CD4-positive, CD25-positive, alpha-beta regulatory T cell (primary cell): ENCODE measurements around the gene PLCH2. TPM values are rescaled to one million over a fixed set of nuclear protein-coding genes. Genes with fewer than 3 reads are reported as not detected.
"Not testable (repeated sequence)": the region's sequence is repeated elsewhere in the genome, so short reads cannot be mapped to it uniquely, and the experiment has no call there.

Experiments used
- ATAC-seq, 2 donors: fragments of 150-1000 bp; cut with Tn5 transposase; one replicate each; pipeline ENCODE4 v1.10.0; 2021; ENCODE audit warnings: low read depth in 2 of 2, moderate number of reproducible peaks in 2 of 2, moderate library complexity in 1 of 2
- DNase-seq, 3 donors: peaks; one replicate each; pipeline versions ENCODE4 v3.0.0 to v3.0.0-alpha.2; 2012 to 2022; ENCODE audit warnings: mixed read lengths in 1 of 3
- H3K27ac ChIP-seq: one replicate; pipeline ENCODE4 v1.7.0; 2013; ENCODE audit warnings: mild to moderate bottlenecking, low read length; ENCODE audit not compliant: insufficient read depth, poor library complexity, severe bottlenecking
- H3K27me3 ChIP-seq: one replicate; pipeline ENCODE4 v1.7.0; 2013; ENCODE audit warnings: low read length; ENCODE audit not compliant: control insufficient read depth, insufficient read depth
- H3K36me3 ChIP-seq: one replicate; pipeline ENCODE4 v1.7.0; 2013; ENCODE audit warnings: mild to moderate bottlenecking, low read length, moderate library complexity; ENCODE audit not compliant: control insufficient read depth, insufficient read depth
- H3K4me1 ChIP-seq: 2 replicates; pipeline ENCODE4 v1.7.0; 2013; ENCODE audit warnings: mild to moderate bottlenecking, low read length; ENCODE audit not compliant: insufficient read depth, control insufficient read depth, poor library complexity, severe bottlenecking
- H3K4me3 ChIP-seq: one replicate; pipeline ENCODE4 v1.7.0; 2013; ENCODE audit warnings: low read depth, mild to moderate bottlenecking, low read length, moderate library complexity
- H3K9me3 ChIP-seq, 2 experiments: 1 replicate in 1 of 2; 2 replicates in 1 of 2; pipeline ENCODE4 v1.7.0; 2013; ENCODE audit warnings: low read length in 2 of 2, mild to moderate bottlenecking in 1 of 2, moderate library complexity in 1 of 2; ENCODE audit not compliant: control insufficient read depth in 2 of 2
- H3K27ac Mint-ChIP-seq, 3 donors: one replicate each; pipeline ENCODE4 v1.8.0; 2020 to 2022; ENCODE audit warnings: mild to moderate bottlenecking in 3 of 3, mixed read lengths in 3 of 3, moderate library complexity in 2 of 3
- H3K27me3 Mint-ChIP-seq: one replicate; pipeline ENCODE4 v1.8.0; 2022; ENCODE audit warnings: mild to moderate bottlenecking, mixed read lengths
- H3K36me3 Mint-ChIP-seq: one replicate; pipeline ENCODE4 v1.8.0; 2020; ENCODE audit warnings: mixed read lengths
- H3K4me1 Mint-ChIP-seq, 4 donors: one replicate each; pipeline ENCODE4 v1.8.0; 2020 to 2022; ENCODE audit warnings: mixed read lengths in 4 of 4, mild to moderate bottlenecking in 1 of 4
- H3K4me3 Mint-ChIP-seq, 4 donors: one replicate each; pipeline ENCODE4 v1.8.0; 2020 to 2022; ENCODE audit warnings: mild to moderate bottlenecking in 4 of 4, mixed read lengths in 4 of 4, moderate library complexity in 3 of 4
- H3K9me3 Mint-ChIP-seq, 7 donors: one replicate each; pipeline ENCODE4 v1.8.0; 2020 to 2022; ENCODE audit warnings: mixed read lengths in 7 of 7, mild to moderate bottlenecking in 3 of 7, moderate library complexity in 2 of 7
- polyA plus RNA-seq, 4 donors: library from polyadenylated mRNA; unstranded; fragments of 300-500 nt; fragmentation: Illumina TruSeq; gene quantifications; one replicate each; pipeline ENCODE4 v1.2.3, GENCODE V29; 2021
- total RNA-seq: library from RNA; stranded (reverse); gene quantifications from one replicate; pipeline ENCODE4 v1.2.3, GENCODE V29; 2022

PLCH2 gene
- total and polyA plus RNA-seq, 5 donors from 2014 or later, result 0.35 to 43.4 (median 1.1) TPM

DNA sequence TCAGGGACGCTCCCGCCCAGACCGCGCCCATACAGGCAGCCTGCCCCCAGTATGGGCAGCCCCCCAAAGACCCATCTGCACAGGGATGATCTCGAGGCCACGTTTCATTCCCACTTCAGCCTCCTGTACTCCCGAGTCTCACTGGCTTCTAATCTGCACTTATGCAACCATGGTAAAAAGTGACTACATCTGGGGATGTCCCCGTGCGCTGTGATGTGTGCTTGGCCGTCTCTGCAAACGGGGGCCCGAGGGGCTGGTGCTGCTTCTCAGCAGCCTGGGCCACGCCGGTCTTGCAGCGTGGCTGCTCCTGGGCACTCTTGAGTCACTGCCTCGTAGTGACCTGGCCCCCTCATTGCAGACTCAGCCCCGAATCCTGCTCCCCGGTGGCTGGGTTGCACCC lies 17.4 kb upstream of the PLCH2 start:
- DNase-seq (no peak), ATAC-seq (no peak)
- Histone ChIP-seq H3K9me3 (no peaks in the 10 kb centered on the region), H3K4me3 (no peak overlapping the region), H3K27me3 (no peaks in the 10 kb centered on the region), H3K27ac (no peak overlapping the region), H3K4me1 (no peaks in the 10 kb centered on the region), H3K36me3 (no peaks in the 10 kb centered on the region)
- Mint-ChIP-seq H3K27ac (no peak overlapping the region), H3K9me3 (no peaks in the 10 kb centered on the region), H3K4me3 (no peak overlapping the region), H3K36me3 (no peaks in the 10 kb centered on the region), H3K4me1 (peaks cover 0 to 8% (median 0%) of the 10 kb centered on the region in 4 donors), H3K27me3 (no peaks in the 10 kb centered on the region)

DNA sequence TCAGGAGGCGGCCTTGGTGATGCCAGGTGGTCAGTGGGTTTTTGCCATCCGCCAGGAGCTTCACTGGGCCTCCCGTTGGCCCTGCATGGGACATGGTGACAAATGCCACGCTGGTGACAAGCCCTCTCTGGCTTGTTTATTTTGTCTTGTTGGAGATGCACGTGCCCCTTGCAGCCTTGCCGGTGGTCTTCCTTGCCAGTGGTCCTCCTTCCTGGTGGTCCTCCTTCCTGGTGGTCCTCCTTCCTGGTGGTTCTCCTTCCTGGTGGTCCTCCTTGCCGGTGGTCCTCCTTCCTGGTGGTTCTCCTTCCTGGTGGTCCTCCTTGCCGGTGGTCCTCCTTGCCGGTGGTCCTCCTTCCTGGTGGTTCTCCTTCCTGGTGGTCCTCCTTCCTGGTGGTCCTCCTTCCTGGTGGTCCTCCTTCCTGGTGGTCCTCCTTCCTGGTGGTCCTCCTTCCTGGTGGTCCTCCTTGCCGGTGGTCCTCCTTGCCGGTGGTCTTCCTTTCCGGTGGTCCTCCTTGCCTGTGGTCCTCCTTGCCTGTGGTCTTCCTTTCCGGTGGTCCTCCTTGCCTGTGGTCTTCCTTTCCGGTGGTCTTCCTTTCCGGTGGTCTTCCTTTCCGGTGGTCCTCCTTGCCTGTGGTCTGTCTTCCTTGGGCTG lies 16.9 kb upstream of the PLCH2 start:
- H3K9me3 ChIP-seq, H3K4me3 ChIP-seq, H3K27me3 Mint-ChIP-seq, H3K4me1 ChIP-seq, H3K9me3 Mint-ChIP-seq, H3K27me3 ChIP-seq, ATAC-seq, H3K36me3 Mint-ChIP-seq, H3K4me1 Mint-ChIP-seq, H3K36me3 ChIP-seq, H3K27ac ChIP-seq, H3K4me3 Mint-ChIP-seq, DNase-seq: not testable (repeated sequence)
- peak overlapping the region in 1 of 3 donors; percentile 69 for H3K27ac Mint-ChIP-seq

DNA sequence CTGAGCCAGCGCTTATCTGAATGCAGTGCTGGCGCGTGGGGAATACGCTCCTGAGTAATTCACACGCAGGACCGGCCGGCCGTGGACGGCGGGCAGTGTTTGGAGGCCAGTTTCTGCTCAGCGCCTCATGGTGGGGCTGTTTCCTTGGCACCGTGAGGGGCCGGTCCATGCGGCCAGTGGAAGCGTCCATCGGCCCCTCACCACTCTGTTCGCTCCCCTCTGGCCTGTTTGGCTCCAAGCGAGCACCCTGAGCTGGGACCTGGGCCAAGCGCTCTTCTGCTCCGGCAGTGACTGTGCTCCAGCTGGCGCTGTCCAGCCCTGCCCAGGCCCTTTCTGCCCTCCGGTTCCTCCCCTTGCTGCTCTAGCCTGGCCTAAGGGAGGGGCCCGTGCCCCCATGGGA lies 16.3 kb upstream of the PLCH2 start:
- H3K4me3 Mint-ChIP-seq, result no peak overlapping the region
- no peaks in the 10 kb centered on the region for H3K4me1 ChIP-seq
- no peaks in the 10 kb centered on the region for H3K36me3 Mint-ChIP-seq
- no peak overlapping the region for H3K4me3 ChIP-seq
- H3K27me3 ChIP-seq, result no peaks in the 10 kb centered on the region
- H3K9me3 Mint-ChIP-seq, result no peaks in the 10 kb centered on the region
- ATAC-seq, result no peak
- H3K4me1 Mint-ChIP-seq, result peaks cover 0 to 10% (median 0%) of the 10 kb centered on the region in 4 donors
- peak overlapping the region in 1 of 3 donors; percentile 69 for H3K27ac Mint-ChIP-seq
- no peak overlapping the region for H3K27ac ChIP-seq
- H3K27me3 Mint-ChIP-seq, result no peaks in the 10 kb centered on the region
- no peaks in the 10 kb centered on the region for H3K36me3 ChIP-seq
- DNase-seq, result no peak
- no peaks in the 10 kb centered on the region for H3K9me3 ChIP-seq

DNA sequence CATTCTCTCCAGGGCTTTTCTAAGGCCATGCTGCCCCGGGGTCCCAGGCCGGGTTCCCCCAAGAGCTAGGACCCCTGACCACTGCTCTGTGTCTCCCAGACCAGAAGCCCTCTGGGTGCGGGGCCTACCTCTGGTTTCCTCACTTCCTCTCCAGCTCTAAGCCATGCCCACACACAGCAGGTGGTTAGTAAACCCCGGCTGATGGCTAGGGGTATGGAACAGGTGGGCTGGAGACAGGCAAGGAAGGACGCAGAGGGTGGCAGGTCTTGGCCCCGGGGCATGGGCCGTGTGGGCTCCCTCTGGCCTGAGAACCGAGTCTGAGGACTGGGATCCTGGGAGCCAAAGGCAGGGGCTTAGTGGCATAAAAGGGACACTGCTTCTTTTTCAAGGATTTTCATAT lies 15.9 kb upstream of the PLCH2 start:
- no peaks in the 10 kb centered on the region for H3K36me3 Mint-ChIP-seq

DNA sequence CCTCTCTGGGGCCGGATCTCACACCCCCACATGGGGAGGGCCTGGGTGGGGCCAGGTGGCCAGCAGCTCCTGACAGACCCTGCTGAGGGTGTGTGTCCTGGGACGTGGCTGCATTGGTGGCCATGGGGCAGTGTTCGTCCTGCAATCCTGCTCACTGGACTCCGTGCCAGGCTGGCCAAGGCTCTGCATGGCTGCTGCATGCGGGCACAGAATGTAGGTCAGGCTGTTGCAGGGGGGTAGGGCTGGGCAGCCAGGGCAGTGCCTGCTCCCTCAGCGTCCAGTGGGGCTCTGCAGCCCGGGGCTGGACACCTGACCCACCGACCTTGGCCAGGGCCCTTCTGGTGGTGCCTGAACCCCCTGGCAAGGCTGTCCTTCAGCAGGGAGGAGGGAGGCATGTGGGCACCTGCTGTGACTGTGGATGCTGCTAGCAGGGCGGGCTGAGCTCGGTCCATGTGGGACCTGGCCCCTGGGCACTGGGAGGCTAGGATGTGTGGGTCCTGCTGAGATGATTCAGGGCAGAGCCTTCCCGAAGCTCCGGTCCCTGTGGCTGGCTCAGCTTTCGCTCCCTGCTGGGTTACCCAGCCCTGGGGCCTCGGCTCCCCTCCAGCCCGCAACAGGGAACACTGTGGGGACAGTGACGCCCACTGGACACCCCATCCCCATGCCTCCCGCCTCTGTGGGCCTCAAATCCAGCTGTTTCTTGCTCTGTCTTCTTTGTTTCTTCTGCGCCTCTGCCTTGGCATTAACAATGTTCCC lies 14.9 kb upstream of the PLCH2 start:
- Histone ChIP-seq H3K36me3 (no peaks in the 10 kb centered on the region), H3K27me3 (no peaks in the 10 kb centered on the region), H3K9me3 (no peaks in the 10 kb centered on the region), H3K27ac (no peak overlapping the region), H3K4me3 (no peak overlapping the region), H3K4me1 (peaks cover 5% of the 10 kb centered on the region)
- Mint-ChIP-seq H3K4me1 (peaks cover 0 to 10% (median 0%) of the 10 kb centered on the region in 4 donors), H3K36me3 (no peaks in the 10 kb centered on the region), H3K4me3 (no peak overlapping the region), H3K27ac (no peak overlapping the region), H3K9me3 (no peaks in the 10 kb centered on the region), H3K27me3 (no peaks in the 10 kb centered on the region)
- no peak for DNase-seq
- no peak for ATAC-seq

More for the DNA sequence above, 15.9 kb upstream of the PLCH2 start:
- Histone ChIP-seq H3K4me3 (no peak overlapping the region), H3K27ac (no peak overlapping the region), H3K36me3 (no peaks in the 10 kb centered on the region), H3K4me1 (no peaks in the 10 kb centered on the region), H3K9me3 (no peaks in the 10 kb centered on the region), H3K27me3 (no peaks in the 10 kb centered on the region)
- Mint-ChIP-seq H3K9me3 (no peaks in the 10 kb centered on the region), H3K4me1 (peaks cover 0 to 10% (median 0%) of the 10 kb centered on the region in 4 donors), H3K27ac (no peak overlapping the region), H3K4me3 (no peak overlapping the region), H3K27me3 (no peaks in the 10 kb centered on the region)
- DNase-seq, result no peak
- ATAC-seq, result no peak

DNA sequence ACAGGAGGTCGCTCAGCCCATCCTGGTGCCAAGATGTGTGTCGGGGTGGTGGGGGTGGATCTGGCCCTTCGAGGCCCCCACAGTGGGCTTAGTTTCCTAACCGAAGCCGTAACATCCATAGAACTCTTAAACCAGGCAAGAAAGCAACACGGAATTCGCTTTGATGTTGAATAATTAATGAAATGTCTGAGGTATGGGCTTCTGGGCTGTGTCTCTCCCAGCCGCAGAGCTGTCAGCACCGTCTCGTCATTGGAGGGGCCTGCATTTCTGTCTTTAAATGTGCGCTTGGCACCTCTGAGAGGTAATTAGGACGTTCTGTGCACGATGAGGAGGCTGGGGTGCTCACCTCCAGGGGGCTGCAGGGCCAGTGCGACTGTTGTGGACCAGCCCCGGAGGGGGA lies 13.3 kb upstream of the PLCH2 start:
- ATAC-seq (no peak), DNase-seq (no peak)
- Histone ChIP-seq H3K4me3 (no peak overlapping the region), H3K27ac (no peak overlapping the region), H3K36me3 (no peaks in the 10 kb centered on the region), H3K27me3 (no peaks in the 10 kb centered on the region), H3K4me1 (peaks cover 21% of the 10 kb centered on the region), H3K9me3 (no peaks in the 10 kb centered on the region)
- Mint-ChIP-seq H3K27me3 (no peaks in the 10 kb centered on the region), H3K36me3 (no peaks in the 10 kb centered on the region), H3K4me3 (no peak overlapping the region), H3K4me1 (peaks cover 0 to 11% (median 0%) of the 10 kb centered on the region in 4 donors), H3K27ac (no peak overlapping the region), H3K9me3 (no peaks in the 10 kb centered on the region)

DNA sequence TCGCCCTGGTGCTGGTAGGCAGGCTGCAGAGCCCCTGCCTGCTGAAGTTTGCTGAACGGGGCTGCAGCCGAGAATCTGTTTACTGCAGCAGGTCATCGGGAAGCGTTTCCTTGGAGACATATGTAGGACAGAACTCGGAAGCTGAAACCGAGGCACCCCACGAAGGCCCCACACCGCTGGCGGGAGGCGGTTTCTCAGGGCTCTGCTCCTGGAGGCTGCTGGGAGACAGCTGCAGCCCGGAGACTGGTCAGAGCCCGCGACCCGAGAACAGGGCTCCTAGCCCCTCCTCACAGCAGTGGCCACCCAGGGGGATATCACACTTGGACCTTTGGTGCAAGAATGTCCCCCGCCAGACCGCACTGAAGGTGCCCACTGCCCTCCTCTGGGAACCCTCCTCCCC lies 12.7 kb upstream of the PLCH2 start:
- Histone ChIP-seq H3K36me3 (no peaks in the 10 kb centered on the region), H3K27ac (no peak overlapping the region), H3K9me3 (no peaks in the 10 kb centered on the region), H3K4me1 (peaks cover 24% of the 10 kb centered on the region), H3K27me3 (no peaks in the 10 kb centered on the region), H3K4me3 (no peak overlapping the region)
- Mint-ChIP-seq H3K9me3 (no peaks in the 10 kb centered on the region), H3K27me3 (no peaks in the 10 kb centered on the region), H3K27ac (no peak overlapping the region), H3K4me3 (no peak overlapping the region), H3K36me3 (no peaks in the 10 kb centered on the region), H3K4me1 (peaks cover 0 to 11% (median 0%) of the 10 kb centered on the region in 4 donors)
- ATAC-seq (no peak), DNase-seq (no peak)
